Thyroid gland (tissue), 4 donors: ENCODE data around the gene NTNG1.

Source experiments
- CTCF ChIP-seq, 6 experiments: fragments of 200-600 bp in 3 of 6; fragments of 450-650 bp in 3 of 6; sonication (generic) in 3 of 6; IDR thresholded peaks; one replicate each; pipeline ENCODE4 v1.5.1; 2016 to 2019; ENCODE audit warnings: antibody characterized with exemption in 6 of 6, mild to moderate bottlenecking in 2 of 6, inconsistent platforms in 1 of 6, moderate library complexity in 1 of 6
- POLR2A ChIP-seq, 2 donors: fragments of 450-650 bp; IDR thresholded peaks; one replicate each; pipeline ENCODE4 v1.6.1; 2017; ENCODE audit warnings: antibody characterized with exemption in 2 of 2, mild to moderate bottlenecking in 2 of 2, moderate library complexity in 1 of 2

GRCh38 chr1:107124694-107125093 lies 16.1 kb upstream of the NTNG1 start:
- TF ChIP-seq CTCF (IDR thresholded peaks at IDR 0.05) (no peak), POLR2A (IDR thresholded peaks at IDR 0.05) (no peak)
